SKM-1 (cell line): Measurements from ENCODE around the gene PLXDC2.

Source experiments
- DNase-seq: peaks from one replicate; lab custom pipeline; 2025; ENCODE audit not compliant: unreplicated experiment; lab: John Stamatoyannopoulos, UW

The PLXDC2 gene

GRCh38 chr10:19815731-19816410, 361 bp upstream of the PLXDC2 start:
- no peak for DNase-seq

DNA sequence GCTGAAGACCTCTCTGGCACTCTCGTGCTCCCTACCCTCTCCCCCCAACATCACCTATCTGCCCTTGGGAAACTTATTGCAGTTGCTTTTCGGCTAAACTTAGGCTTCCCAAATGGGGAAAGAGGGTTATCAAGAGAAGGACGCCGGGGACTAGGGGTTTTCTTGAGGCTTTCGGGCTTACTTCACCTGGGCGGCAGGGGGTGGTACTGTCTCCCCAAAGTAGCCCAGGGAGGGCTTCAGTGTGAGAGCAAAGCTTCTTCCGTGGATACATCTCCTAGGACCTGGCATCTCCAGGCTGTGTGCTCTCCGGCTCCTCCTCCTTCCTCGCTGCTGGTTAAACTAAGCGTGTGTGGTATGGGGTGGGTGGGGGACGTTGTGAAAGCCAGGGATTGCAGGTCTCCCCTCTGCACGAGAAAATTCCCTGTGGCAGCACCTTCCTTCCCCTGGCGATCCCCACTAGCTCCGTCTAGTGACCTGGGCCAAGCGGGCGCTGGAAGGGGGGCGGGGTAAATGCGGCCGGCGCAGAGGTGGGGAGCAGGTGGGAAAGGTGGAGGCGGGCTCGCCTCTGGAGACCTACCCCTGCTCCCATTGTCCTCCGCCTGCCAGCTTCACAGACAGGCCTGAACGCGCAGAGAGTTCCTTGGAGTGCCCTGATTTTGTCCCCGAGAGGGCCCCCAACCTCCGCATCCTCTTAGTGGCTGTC, 1.1 kb downstream of the PLXDC2 start:
- no peak for DNase-seq

- DNase-seq, result no peak
Observed at GRCh38 chr10:19818876-19819275, 2.6 kb downstream of the PLXDC2 start.

DNA sequence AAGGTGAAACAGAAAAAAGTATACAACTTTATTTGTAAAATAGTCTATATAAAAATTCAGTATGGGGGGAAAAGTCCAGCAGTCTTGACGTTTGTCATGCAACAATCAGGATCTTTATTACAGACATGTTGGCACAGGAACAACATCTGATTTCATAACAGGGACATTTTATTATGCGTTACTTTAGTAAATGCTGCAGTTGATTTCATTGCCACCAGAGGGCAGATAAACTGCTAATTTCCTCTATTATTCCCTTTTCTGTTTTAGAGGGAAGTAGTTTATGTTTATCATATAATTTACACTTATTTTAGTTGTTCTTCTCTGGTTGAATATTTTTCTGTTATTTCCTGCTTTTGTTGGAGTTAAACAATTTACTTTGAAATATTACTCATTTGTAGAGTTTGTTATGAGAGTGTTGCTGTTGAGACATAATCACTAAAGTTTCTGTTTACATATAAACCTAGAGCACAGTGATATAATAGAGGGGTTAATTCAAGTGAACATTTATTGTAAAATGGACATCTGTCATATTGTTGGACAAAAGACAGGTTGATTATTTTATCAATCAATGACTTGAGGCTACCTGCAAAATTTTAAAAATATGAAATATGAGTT, 3.3 kb downstream of the PLXDC2 start:
- DNase-seq, result no peak

GRCh38 chr10:19824381-19825342, 8.4 kb downstream of the PLXDC2 start:
- no peak for DNase-seq

GRCh38 chr10:19825700-19826099, 9.5 kb downstream of the PLXDC2 start:
- DNase-seq, result peak; percentile 27

GRCh38 chr10:19826712-19827111, 10.5 kb downstream of the PLXDC2 start:
- DNase-seq, result peak; percentile 21

GRCh38 chr10:19828278-19829049, 12.2 kb downstream of the PLXDC2 start:
- DNase-seq, result no peak

- no peak for DNase-seq
Observed at GRCh38 chr10:19832699-19833098, 16.5 kb downstream of the PLXDC2 start.

- DNase-seq, result no peak
Observed at GRCh38 chr10:19833170-19833824, 17.1 kb downstream of the PLXDC2 start.

- no peak for DNase-seq
Observed at GRCh38 chr10:19835952-19836351, 19.7 kb downstream of the PLXDC2 start.

DNA sequence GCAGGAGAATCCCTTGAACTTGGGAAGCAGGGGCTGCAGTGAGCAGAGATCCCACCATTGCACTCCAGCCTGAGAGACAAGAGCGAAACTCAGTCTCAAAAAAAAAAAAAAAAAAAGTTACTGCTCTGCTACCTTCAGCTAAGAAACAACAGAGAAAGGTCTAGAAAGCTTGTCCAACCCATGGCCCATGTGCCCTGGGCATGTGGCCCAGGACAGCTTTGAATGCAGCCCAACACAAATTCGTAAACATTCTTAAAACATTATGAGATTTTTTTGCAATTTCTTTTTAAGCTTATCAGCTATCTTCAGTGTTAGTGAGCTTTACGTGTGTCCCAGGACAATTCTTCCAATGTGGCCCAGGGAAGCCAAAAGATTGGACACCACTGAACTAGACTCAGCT, 22.9 kb downstream of the PLXDC2 start:
- DNase-seq, result no peak

DNA sequence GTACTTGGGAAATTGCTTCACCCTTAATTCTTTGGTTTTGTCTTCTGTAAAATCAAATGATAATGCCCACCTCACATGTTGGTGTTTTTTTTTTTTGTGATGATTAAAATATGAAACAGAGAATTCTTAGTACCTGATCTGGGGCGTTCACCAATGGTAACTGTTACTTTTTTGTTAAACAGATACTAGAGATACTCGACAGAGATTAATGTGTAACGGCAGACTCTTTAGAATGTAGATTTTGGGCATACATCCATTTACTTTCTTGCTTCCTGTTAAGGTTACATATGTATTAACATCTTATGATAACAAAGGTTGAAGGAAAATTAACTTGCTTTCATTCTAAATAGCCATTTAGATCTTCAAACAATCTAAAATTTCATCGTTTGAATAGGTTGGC, 23.3 kb downstream of the PLXDC2 start:
- DNase-seq, result no peak

DNA sequence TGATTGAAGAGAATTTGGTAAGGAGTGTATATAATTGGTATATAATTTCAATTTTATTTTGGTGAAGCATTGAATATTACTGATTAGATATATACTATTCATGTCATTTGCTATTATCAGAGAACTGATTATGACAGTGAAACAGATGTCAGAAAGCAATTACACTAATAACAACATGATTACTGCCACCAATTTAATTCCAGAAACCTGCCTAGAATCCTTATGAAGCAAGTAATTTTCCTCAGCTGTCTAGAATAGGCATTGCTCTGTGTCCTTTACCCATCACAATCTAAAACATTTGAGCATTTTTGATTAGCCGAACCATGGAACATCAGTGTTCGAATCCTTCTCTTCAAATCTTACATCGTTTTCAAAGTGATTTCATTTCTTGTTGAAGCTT, 24.5 kb downstream of the PLXDC2 start:
- no peak for DNase-seq

DNA sequence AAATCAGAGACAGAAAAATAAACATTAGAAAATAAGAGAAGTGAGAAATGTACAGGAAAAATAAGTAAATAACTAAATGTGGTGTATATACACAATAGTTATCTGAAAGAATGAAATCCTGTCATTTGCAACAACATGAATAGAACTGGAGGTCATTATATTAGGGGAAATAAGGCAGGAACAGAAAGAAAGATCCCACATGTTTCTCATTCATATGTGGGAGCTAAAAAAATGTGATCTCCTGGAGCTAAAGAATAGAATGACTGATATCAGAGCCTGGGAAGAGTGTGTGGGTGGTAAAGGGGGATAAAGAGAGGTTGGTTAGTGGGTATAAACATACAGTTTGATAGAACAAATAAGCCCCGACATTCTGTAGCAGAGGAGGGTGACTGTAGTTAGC, 27.3 kb downstream of the PLXDC2 start:
- no peak for DNase-seq

- no peak for DNase-seq
Observed at GRCh38 chr10:19845503-19846368, 29.5 kb downstream of the PLXDC2 start.

GRCh38 chr10:19847321-19847720, 31.1 kb downstream of the PLXDC2 start:
- DNase-seq, result no peak

- no peak for DNase-seq
Observed at GRCh38 chr10:19848226-19848985, 32.2 kb downstream of the PLXDC2 start.
